Esophagus muscularis mucosa (tissue), 3 donors: ENCODE results near the gene AMACR.

Experiments used
- CTCF ChIP-seq, 3 experiments: fragments of 200-600 bp in 2 of 3; fragments of 450-650 bp in 1 of 3; sonication (generic) in 2 of 3; IDR thresholded peaks; one replicate each; pipeline ENCODE4 v1.5.1; 2017 to 2019; ENCODE audit warnings: antibody characterized with exemption in 3 of 3, mild to moderate bottlenecking in 2 of 3, moderate library complexity in 1 of 3
- POLR2A ChIP-seq: fragments of 450-650 bp; IDR thresholded peaks from one replicate; pipeline ENCODE4 v1.6.1; 2017; ENCODE audit warnings: antibody characterized with exemption, moderate library complexity, mild to moderate bottlenecking, low read depth

DNA sequence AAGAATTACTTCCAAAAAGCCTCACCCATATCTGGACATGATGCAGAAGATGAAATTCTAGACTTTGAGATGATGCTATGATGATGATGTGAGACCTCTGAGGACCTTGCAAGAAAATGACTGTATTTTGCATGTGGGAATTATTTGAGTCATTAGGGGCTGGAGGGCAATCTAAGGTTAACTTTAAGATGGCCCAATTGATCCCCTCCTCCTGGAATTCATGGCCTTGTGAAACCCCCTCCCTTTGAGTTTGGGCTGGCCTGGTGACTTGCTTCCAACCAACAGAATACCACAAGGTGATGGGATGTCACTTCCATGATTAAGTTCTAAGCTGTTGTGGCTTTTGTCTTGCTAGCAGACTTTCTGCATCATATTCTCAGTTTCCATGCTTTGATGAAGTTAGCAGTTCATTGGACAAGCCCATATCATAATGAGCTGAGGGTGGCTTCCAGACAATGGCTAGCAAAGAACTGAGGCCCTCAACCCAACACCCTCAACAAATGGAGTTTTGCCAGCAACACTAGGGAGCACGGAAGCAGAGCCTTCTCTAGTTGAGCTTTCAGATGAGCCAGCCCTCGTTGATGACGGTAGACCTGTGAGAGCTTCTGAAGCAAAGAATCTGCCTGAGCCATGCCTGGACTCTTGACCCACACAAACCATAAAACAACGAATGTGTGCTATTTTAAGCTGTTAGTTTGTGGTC lies 7.4 kb upstream of the AMACR start:
- TF ChIP-seq CTCF (IDR thresholded peaks at IDR 0.05): no peak
- no peak for TF ChIP-seq POLR2A
